Urinary bladder (tissue), 4 donors: ENCODE data around the gene ADCY9. TPM values are rescaled to one million over a fixed set of nuclear protein-coding genes. Genes with fewer than 3 reads are reported as not detected.

Experiments used
- DNase-seq: peaks from one replicate; pipeline ENCODE4 v3.0.0-alpha.2; 2015; ENCODE audit errors: extremely low spot score
- H3K27ac ChIP-seq: one replicate; pipeline ENCODE4 v1.5.1; 2013; ENCODE audit warnings: low read depth, mild to moderate bottlenecking, moderate library complexity
- H3K36me3 ChIP-seq: one replicate; pipeline ENCODE4 v1.6.1; 2013; ENCODE audit warnings: mild to moderate bottlenecking, moderate library complexity; ENCODE audit not compliant: insufficient read depth
- H3K4me1 ChIP-seq: one replicate; pipeline ENCODE4 v1.6.1; 2013; ENCODE audit warnings: mild to moderate bottlenecking, moderate library complexity; ENCODE audit not compliant: insufficient read depth
- H3K4me3 ChIP-seq: one replicate; pipeline ENCODE4 v1.5.1; 2013; ENCODE audit warnings: low read depth, low read length
- WGBS: extraction: QIAGEN DNeasy Blood & Tissue Kit; methylation state at CpG from one replicate; pipeline ENCODE4 v1.1.7; 2013; 5-methylcytosine and 5-hydroxymethylcytosine counted together
- polyA plus RNA-seq: library from polyadenylated mRNA; stranded (reverse); fragments of 200-250 nt; gene quantifications from one replicate; pipeline ENCODE4 v1.2.3, GENCODE V29; 2013
- total RNA-seq: library from RNA; depleted of rRNA; stranded (reverse); fragments of >200 nt; gene quantifications from one replicate; pipeline ENCODE4 v1.2.3, GENCODE V29; 2014
- donor health status: healthy with polysubstance abuse.
- donor health status: healthy.

ADCY9 gene
- total and polyA plus RNA-seq, 2 donors = 18.6 to 21.8 TPM

DNA sequence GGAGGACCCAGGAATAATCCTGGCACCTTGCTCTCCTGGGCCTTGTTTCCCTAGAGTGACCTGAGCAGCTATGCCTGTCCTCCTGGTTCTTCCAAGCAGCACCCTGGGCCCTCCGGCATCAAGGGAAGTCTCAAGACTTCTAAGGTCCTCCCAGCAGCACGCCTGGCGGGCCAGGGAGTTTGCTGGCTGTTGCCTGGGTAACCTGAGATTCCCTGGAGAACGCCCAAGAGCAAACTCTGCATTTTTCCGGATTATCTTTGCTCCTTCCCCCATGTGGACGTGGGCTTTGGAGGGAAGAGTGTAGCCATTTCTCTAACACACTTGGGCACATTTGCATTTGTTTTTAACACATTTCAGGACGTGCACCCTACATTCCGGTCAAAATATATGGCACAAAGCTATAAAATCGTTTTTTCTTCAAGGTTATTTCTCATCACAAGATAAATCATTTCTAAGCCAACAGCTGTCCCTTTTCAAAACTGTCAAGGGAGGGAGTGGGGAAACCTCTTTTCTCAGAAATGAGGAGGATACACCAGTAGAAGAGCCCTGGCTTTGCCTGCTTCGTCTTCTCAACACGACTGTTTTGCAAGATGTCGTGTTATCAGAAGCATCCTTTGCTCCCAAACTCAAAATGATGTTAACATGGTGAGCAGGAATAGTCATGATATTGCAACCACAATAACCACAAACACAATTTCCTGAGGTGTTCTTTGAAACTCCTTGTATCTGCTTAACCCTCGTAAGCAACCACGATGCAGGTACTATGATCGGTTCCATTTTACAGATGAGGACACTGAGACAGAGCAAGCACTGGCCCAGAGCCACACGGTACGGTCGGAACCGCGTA, 116.5 kb downstream of the ADCY9 start:
- peak; percentile 65 for DNase-seq
- Histone ChIP-seq H3K4me3 (no peak overlapping the region), H3K36me3 (no peaks in the 10 kb centered on the region), H3K4me1 (no peaks in the 10 kb centered on the region), H3K27ac (no peak overlapping the region)
- 44% methylated on average over 20 of the region's 20 CpGs for WGBS

GRCh38 chr16:3998793-3999478, 117.3 kb downstream of the ADCY9 start:
- no peak for DNase-seq
- WGBS = 30% methylated on average over 13 of the region's 13 CpGs
- Histone ChIP-seq H3K4me1 (no peaks in the 10 kb centered on the region), H3K27ac (no peak overlapping the region), H3K36me3 (no peaks in the 10 kb centered on the region), H3K4me3 (no peak overlapping the region)

DNA sequence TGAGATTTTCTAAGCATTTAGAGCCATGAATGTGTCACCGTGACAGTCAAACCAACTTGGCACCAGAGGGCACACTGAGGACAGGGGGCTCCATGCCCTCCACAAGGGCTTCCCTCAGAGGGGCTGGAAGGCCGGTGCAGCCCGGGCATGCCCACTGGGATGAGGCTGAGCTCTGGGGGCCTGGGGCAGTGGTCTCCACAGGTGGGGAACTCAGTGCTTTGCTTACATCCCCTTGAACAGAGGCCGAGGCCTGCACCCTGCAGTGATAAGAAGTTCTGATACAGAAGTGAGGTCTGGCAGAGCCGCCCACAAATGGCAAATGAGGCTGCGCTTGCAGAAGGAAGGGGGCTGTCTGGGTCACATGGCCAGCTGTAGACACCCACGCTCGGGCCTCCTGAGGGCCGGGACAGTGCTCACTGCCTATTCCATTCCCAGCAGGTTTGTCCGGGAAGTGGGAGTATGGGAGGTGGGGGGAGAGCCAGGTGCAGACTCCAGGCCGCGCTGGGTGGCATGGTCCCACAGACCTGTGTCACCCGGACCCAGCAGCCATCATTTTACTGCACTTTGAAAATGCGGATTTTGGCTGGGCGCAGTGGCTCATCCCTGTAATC, 118.9 kb downstream of the ADCY9 start:
- no peaks in the 10 kb centered on the region for H3K36me3 ChIP-seq
- no peaks in the 10 kb centered on the region for H3K4me1 ChIP-seq
- H3K4me3 ChIP-seq = no peak overlapping the region
- no peak overlapping the region for H3K27ac ChIP-seq
- 94% methylated on average over 15 of the region's 15 CpGs for WGBS
- DNase-seq = no peak

- no peaks in the 10 kb centered on the region for H3K36me3 ChIP-seq
- WGBS = 49% methylated on average over 2 of the region's 2 CpGs
- H3K27ac ChIP-seq = no peak overlapping the region
- no peaks in the 10 kb centered on the region for H3K4me1 ChIP-seq
- no peak overlapping the region for H3K4me3 ChIP-seq
- no peak for DNase-seq
Observed at GRCh38 chr16:3995001-3995400, 121.2 kb downstream of the ADCY9 start.

- no peak for DNase-seq
- Histone ChIP-seq H3K4me3 (no peak overlapping the region), H3K4me1 (no peaks in the 10 kb centered on the region), H3K36me3 (no peaks in the 10 kb centered on the region), H3K27ac (no peak overlapping the region)
- 92% methylated on average over 36 of the region's 36 CpGs for WGBS
Observed at GRCh38 chr16:3993052-3993785, 123.0 kb downstream of the ADCY9 start.

DNA sequence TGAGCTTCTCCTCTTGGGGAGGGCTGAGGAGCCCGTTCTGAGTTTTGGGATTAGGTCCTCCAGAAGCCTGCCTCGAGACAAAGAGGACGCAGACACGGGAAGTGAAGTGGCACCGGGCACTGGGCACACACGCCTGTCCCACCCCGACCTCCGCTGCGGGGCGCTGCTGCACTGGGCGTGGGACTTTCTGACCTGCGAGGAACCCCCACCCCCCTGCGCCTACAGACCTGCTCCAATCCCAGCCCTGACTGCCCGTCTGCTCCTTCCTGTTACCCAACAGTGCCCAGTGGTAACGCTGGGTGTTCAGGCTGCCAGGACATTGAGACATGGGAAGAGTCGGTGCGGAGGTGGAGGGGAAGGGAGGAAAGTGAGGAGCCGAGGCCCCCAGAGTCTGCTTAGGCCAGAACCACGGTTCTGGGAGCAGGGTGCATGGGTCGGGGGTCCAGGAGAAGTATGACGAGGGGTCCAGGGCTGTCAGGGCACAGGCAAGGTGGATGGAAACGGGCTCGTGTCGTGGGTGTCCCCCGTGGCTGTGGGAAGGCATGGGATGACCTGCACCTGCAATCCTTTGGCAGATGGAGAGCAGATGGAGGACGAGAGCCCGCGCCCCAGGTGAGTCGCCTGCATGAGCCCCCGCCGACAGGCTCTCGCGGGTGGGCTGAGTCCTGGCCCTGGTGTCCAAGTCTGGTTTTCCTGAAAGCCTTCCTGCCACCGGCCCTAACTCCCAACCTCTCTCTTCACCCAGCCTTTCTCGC, 123.8 kb downstream of the ADCY9 start:
- no peak for DNase-seq
- no peak overlapping the region for H3K4me3 ChIP-seq
- WGBS = 87% methylated on average over 35 of the region's 35 CpGs
- H3K4me1 ChIP-seq = no peaks in the 10 kb centered on the region
- H3K36me3 ChIP-seq = no peaks in the 10 kb centered on the region
- H3K27ac ChIP-seq = no peak overlapping the region

DNA sequence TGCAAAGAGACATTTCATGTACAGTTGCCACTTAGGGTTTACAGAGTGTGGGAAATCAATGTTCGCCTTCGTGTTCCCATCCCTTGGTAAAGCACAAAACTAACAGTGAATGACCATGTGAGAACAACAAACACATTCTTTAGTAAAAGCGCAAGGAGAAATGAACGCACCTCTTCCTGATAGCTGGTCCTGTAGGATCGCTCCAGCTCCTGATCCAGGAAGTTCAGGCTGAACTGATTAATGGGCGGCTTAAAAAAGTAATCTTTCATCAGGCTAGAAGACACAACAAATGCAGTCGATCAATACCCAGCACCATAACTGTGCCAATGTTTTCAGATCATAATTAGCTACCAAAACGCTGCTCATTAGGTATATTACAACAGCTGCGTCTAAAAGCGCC, 127.4 kb downstream of the ADCY9 start:
- WGBS = 89% methylated on average over 10 of the region's 10 CpGs
- Histone ChIP-seq H3K36me3 (no peaks in the 10 kb centered on the region), H3K4me3 (no peak overlapping the region), H3K4me1 (no peaks in the 10 kb centered on the region), H3K27ac (no peak overlapping the region)
- DNase-seq = no peak

DNA sequence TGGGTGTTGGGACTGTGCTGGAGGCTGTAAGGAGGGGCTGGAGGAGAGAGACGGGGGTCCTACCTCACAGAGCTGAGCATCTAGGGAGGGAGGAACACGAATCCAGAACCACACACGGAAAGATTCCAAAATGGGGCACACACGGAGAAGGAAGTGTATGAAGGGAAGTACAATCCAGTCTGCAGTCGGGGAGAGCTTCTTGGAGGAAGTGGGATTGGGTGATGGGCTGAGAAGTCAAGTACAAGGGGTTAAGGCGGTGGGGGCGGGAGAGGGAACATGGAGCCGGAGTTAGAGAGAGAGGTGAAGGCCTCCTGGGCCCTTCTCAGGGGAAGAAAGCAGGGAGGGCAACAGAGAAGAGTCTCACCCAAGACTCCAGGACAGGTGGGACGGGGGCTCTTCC, 128.2 kb downstream of the ADCY9 start:
- no peaks in the 10 kb centered on the region for H3K4me1 ChIP-seq
- DNase-seq = no peak
- H3K27ac ChIP-seq = no peak overlapping the region
- 88% methylated on average over 9 of the region's 9 CpGs for WGBS
- H3K4me3 ChIP-seq = no peak overlapping the region
- no peaks in the 10 kb centered on the region for H3K36me3 ChIP-seq

- no peaks in the 10 kb centered on the region for H3K4me1 ChIP-seq
- no peak for DNase-seq
- H3K4me3 ChIP-seq = no peak overlapping the region
- H3K27ac ChIP-seq = no peak overlapping the region
- 95% methylated on average over 13 of the region's 13 CpGs for WGBS
- H3K36me3 ChIP-seq = no peaks in the 10 kb centered on the region
Observed at GRCh38 chr16:3987231-3987630, 129.0 kb downstream of the ADCY9 start.

- 93% methylated on average over 13 of the region's 13 CpGs for WGBS
- no peak overlapping the region for H3K27ac ChIP-seq
- H3K36me3 ChIP-seq = no peaks in the 10 kb centered on the region
- DNase-seq = no peak
- no peak overlapping the region for H3K4me3 ChIP-seq
- no peaks in the 10 kb centered on the region for H3K4me1 ChIP-seq
Observed at GRCh38 chr16:3986235-3986544, 130.1 kb downstream of the ADCY9 start.

DNA sequence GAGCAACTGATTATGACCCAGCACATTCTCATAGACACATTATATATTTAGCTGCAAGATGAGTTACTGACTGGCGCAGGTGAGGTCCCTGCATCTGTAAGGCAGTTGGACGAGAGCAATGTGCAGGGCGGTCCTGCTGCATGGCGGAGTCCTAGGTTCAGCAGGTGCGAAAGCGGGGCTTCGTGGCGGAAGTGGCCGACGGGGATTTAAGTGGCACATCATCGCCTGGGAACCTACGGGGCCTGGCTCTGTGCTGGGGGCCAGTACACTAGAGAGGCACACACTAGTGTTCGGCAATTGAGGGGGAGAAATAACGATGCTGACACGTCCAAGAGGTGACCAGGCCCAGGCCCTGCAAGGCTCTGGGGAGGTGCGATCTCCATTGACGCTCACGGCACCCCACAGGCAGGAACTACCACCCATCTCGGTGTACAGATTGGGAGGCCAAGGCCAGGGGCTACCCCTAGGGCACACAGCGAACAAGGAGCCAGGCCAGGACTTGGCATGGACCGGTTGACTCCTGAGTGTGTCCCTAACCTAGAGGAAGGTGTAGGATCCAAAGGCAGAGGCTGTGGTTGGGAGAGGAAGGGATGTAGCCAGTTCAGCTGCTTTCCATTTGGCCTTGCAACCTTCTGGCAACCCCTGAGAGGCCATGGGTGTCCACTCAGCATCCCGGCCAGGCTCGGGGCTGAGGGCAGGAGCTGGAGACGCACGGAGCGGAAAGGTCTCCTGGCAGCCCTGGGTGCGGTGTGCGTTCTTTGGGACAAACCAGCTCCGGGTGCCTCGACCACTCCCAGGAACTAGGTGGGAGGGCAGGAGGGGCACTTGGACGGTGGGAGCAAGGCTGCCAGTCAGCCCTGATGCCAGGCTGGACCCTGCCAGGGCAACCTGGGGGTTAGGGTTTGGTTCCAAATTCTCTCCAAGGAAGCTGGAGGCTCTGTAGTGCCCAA, 131.9 kb downstream of the ADCY9 start:
- 92% methylated on average over 31 of the region's 31 CpGs for WGBS
- Histone ChIP-seq H3K36me3 (no peaks in the 10 kb centered on the region), H3K4me1 (no peaks in the 10 kb centered on the region), H3K4me3 (no peak overlapping the region), H3K27ac (no peak overlapping the region)
- no peak for DNase-seq

DNA sequence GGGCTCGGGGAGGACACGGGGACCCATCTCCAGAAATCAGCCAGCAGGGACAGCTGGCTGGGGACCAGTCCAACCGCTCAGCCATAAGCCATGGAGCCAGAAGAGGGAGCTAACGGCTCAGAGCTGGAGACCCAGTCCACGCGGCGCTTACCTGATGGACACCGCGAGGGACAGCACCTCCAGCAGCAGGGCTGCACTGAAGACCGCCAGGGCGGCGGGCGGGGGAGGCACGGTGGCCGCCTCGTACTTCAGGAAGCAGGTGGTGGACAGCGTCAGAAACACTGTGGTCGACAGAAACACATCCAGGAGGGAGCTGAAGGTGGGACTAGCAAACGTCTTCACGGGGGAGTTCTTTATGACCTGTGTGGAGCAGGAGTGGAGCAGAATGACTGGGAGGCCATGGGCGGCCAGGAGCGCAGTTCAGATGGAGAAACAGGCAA, 133.1 kb downstream of the ADCY9 start:
- H3K4me1 ChIP-seq = no peaks in the 10 kb centered on the region
- H3K4me3 ChIP-seq = no peak overlapping the region
- H3K36me3 ChIP-seq = no peaks in the 10 kb centered on the region
- WGBS = 23% methylated on average over 22 of the region's 22 CpGs
- DNase-seq = no peak
- H3K27ac ChIP-seq = no peak overlapping the region
